DND-41 (cell line): ENCODE measurements around the gene C6orf47.

Source experiments
- EZH2 ChIP-seq: IDR thresholded peaks from 3 replicates; pipeline ENCODE4 v1.6.1; 2012; ENCODE audit warnings: borderline replicate concordance, low read depth, mild to moderate bottlenecking, moderate library complexity, low read length, inconsistent platforms; ENCODE audit not compliant: severe bottlenecking
- TF ChIP-seq, protein P1 (sequence below): IDR thresholded peaks from 2 replicates; pipeline ENCODE4 v1.5.1; 2012; ENCODE audit warnings: borderline replicate concordance, low read length, moderate library complexity, mild to moderate bottlenecking; ENCODE audit not compliant: poor library complexity, severe bottlenecking; ENCODE audit errors: extremely low read depth

DNA sequence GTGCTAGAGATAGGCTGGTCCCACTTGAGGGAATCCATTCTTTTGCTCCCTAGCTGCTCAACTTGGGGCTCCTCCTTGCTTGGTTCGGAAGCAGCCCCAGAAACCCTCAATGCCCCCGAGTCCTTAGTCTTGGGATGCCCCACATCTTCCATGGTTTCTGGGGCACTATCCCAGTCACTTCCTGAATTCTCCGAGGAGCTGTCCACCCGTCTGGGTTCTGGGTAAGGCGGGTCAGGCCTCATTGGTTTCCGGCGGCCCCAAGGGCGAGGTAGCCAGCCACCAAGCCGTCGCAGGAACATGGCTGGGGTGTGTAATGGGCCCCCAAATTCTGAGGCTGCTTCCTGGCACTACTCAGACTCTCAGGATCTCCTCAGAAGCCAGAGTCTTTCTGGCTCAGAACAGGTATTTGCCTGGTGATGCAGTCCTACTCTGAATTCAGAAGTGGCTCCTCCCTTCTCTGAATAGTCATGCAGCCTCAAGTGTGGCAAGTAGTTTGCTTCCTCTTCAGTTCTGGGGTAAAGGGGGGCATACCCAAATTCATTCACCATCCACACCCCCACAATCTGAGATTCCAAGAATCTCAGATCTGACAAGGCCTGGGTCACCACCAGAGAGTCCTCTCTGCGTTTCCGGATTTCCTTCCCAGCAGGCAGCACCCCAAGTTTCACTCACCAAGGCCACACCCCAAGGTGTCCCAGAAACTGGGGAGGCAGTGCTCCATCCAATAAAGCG, 763 bp downstream of the C6orf47 start:
- TF ChIP-seq, protein P1, sequence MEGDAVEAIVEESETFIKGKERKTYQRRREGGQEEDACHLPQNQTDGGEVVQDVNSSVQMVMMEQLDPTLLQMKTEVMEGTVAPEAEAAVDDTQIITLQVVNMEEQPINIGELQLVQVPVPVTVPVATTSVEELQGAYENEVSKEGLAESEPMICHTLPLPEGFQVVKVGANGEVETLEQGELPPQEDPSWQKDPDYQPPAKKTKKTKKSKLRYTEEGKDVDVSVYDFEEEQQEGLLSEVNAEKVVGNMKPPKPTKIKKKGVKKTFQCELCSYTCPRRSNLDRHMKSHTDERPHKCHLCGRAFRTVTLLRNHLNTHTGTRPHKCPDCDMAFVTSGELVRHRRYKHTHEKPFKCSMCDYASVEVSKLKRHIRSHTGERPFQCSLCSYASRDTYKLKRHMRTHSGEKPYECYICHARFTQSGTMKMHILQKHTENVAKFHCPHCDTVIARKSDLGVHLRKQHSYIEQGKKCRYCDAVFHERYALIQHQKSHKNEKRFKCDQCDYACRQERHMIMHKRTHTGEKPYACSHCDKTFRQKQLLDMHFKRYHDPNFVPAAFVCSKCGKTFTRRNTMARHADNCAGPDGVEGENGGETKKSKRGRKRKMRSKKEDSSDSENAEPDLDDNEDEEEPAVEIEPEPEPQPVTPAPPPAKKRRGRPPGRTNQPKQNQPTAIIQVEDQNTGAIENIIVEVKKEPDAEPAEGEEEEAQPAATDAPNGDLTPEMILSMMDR = no peak
- no peak for TF ChIP-seq EZH2
